ENCODE measurements around the gene XPA.
A peak's percentile ranks its signal among the peaks of the same experiment; 100 is the strongest.

XPA gene

GRCh38 chr9:97647996-97648395 is 49.1 kb downstream of the XPA start:
- no peak for DNase-seq

- no peak for DNase-seq
These were observed 51.4 kb downstream of the XPA start for GRCh38 chr9:97645720-97646119.

GRCh38 chr9:97640325-97640724 is 56.8 kb downstream of the XPA start:
- DNase-seq, result no peak

GRCh38 chr9:97638666-97639065 is 58.5 kb downstream of the XPA start:
- no peak for DNase-seq

GRCh38 chr9:97636903-97637302 is 60.2 kb downstream of the XPA start:
- no peak for DNase-seq

GRCh38 chr9:97635026-97635425 is 62.1 kb downstream of the XPA start:
- DNase-seq, result no peak

GRCh38 chr9:97633859-97634490 is 63.2 kb downstream of the XPA start:
- DNase-seq, result no peak

- DNase-seq, result peak; percentile 95
These were observed 63.9 kb downstream of the XPA start, which contains the start of the genes NCBP1 and TSTD2 for GRCh38 chr9:97632985-97633858. NCBP1 (plus strand) TSS chr9:97633821; CDS start chr9:97633882, 61 bp downstream. TSTD2 (minus strand) TSS chr9:97633368; CDS start chr9:97627562, 5,806 bp downstream.

- peak; percentile 56 for DNase-seq
These were observed 64.7 kb downstream of the XPA start for GRCh38 chr9:97632248-97632984.

GRCh38 chr9:97630591-97630990 is 66.5 kb downstream of the XPA start:
- no peak for DNase-seq

GRCh38 chr9:97629156-97629555 is 68.0 kb downstream of the XPA start:
- no peak for DNase-seq

GRCh38 chr9:97628668-97629067 is 68.5 kb downstream of the XPA start:
- no peak for DNase-seq

- no peak for DNase-seq
These were observed 69.5 kb downstream of the XPA start for GRCh38 chr9:97627624-97628023.

- no peak for DNase-seq
These were observed 71.5 kb downstream of the XPA start for GRCh38 chr9:97625620-97626019.

Measured in NCI-H526 treated with DMSO at 0.1 percent for 48 hours (cell line).